Measurements from ENCODE around the gene MGAT5.

Gene MGAT5

DNA sequence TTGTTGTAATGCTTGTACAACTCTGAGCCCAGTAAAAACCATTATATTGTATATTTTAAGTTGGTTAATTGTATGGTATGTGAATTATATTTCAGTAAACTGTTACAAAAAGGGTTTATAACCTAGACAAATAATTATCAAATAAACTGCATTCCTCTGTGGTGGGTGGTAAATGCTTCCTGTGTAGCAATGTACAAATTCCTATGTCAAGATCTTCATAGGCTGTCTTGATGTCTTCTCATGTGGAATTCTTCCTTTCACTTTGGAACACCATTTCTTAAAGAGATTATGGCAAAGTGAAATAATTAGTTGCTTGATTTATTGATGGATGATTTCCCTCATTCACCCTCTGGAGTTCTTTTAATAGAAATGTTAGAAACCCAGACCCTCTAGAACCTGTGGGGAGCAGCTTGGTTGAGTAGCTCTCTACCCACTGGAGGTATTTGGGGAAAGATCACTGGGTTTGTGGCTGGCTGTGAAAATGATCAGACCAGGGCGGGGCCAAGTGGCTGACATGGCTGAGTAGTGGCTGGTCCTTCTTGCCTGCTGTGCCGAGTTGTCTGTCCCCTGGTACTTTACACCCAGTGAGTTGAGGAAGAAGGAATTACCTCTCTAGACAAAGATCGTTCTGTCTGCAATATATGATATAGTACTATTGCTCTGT, 22.4 kb upstream of the MGAT5 start:
- no peak for DNase-seq (ENCODE audit: low read depth)

- DNase-seq (ENCODE audit: low read depth), result no peak
These were observed 21.9 kb upstream of the MGAT5 start for GRCh38 chr2:134231965-134232340.

- DNase-seq (ENCODE audit: low read depth), result no peak
These were observed 21.4 kb upstream of the MGAT5 start for GRCh38 chr2:134232461-134232860.

- no peak for DNase-seq (ENCODE audit: low read depth)
These were observed 20.8 kb upstream of the MGAT5 start for GRCh38 chr2:134232868-134233727.

DNA sequence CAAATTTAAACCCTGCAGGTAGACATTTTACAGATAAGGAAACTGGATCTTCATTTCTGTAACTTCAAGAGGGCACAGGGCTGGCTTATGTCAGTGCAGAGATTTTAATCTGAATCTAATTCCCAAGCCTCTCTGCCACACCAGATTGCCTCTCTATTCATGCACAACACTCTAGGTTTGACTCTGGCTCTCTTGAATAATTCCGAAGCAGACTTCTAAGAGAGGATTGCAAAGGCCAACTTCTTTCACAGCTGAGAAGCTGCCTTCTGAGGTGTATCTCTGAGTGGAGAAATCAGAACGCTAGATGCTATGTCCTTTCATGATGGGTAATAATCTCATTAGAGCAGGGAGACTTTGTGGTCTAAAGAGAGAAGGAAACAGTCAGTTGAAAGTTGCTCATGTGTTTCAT, 20.1 kb upstream of the MGAT5 start:
- no peak for DNase-seq (ENCODE audit: low read depth)

DNA sequence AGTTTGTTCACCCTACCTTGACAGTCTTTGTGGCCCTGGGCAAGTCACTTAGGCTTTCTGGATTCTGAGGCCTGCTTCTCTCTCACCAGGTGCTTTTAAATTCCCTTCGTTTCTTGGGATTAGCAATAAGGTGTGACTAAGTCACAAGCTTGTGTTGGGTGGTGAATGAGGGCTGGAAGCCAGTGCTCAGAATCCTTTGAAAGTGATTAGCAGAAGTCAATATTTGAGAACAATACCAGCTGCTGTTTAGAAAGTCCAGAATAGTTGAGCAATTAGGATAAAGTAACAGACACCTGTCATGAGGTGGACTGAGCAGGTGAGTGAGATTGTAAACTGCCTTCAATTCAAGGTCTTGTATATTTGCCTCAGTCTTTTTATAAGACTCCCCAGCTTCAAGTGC, 19.3 kb upstream of the MGAT5 start:
- DNase-seq (ENCODE audit: low read depth), result no peak

GRCh38 chr2:134235510-134236144, 18.2 kb upstream of the MGAT5 start:
- DNase-seq (ENCODE audit: low read depth), result no peak

DNA sequence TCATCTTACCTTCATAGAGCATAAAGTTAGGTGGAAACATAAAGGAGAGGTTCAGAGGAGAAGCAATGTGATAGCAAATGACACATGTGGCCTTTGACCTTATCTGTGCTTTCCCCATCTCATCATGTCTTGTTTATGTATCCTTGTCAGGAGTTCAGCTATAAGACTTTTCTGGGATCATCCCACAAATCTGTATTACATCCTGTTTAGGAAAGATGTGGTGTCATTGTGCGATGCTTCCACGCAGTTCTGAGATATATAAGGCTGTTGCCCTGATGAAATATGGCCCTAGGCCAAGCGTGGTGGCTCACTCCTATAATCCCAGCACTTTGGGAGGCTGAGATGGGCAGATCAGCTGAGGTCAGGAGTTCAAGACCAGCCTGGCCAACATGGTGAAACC, 15.5 kb upstream of the MGAT5 start:
- DNase-seq (ENCODE audit: low read depth), result no peak

DNA sequence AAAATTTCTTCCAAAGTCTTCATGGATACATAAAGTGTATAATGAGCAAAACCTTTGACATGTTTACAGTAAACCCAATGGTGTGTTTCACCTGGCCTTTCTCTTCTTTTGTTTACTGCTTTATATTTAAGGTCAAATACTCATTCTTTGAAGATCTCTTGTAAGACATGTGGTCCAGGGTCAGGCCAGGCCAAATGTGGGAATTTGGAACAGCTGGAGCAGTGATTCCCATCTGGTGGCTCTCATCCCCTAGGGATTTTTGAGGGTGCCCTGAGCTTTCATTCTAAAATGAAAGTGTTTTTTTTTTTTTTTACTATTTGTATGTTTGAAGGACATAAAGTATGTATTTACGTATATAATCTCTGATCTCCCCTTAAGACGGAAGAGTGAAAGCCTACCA, 13.8 kb upstream of the MGAT5 start:
- no peak for DNase-seq (ENCODE audit: low read depth)

GRCh38 chr2:134241911-134242310, 12.0 kb upstream of the MGAT5 start:
- DNase-seq (ENCODE audit: low read depth), result no peak

DNA sequence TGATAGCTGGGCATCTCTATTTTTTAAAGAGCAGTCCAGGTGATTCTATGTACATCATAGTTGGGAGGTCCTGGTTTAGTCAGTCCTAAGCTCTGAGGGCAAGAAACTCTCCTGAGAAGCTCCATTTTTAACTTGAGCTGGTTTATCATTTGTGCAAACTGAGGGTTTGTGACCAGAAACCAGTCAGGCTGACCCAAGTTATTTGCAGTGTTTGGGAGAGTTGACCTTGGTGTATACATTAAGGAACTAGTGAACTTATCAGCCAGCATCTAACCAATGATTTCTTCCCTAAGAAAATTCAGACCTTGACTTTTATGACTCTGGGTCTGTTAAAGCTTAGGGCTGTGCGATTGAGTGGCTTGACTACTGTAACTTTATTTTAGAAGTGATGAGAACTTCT, 10.6 kb upstream of the MGAT5 start:
- DNase-seq (ENCODE audit: low read depth), result no peak

DNA sequence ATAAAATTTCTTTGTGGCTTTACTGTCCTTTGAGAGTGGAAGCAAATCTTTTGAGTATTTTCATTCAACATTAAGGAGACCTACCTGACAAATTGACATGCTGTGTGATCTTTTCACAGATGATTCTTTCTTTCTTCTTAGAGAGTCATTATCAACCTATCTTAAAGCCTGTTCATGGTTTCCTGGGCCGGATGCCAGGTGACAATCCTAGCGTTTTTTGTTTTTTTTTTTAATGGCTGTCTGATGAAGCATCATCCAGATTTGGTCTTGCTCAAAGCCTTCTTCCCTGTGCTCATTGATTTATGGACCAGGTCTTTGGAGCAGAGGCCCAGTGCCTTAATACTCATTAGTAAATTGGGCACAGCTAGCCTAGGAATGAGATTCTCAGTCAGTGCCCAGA, 9.8 kb upstream of the MGAT5 start:
- DNase-seq (ENCODE audit: low read depth), result no peak

- no peak for DNase-seq (ENCODE audit: low read depth)
These were observed 9.3 kb upstream of the MGAT5 start for GRCh38 chr2:134244587-134244986.

GRCh38 chr2:134245340-134245984, 8.4 kb upstream of the MGAT5 start:
- DNase-seq (ENCODE audit: low read depth), result peak; percentile 64

DNA sequence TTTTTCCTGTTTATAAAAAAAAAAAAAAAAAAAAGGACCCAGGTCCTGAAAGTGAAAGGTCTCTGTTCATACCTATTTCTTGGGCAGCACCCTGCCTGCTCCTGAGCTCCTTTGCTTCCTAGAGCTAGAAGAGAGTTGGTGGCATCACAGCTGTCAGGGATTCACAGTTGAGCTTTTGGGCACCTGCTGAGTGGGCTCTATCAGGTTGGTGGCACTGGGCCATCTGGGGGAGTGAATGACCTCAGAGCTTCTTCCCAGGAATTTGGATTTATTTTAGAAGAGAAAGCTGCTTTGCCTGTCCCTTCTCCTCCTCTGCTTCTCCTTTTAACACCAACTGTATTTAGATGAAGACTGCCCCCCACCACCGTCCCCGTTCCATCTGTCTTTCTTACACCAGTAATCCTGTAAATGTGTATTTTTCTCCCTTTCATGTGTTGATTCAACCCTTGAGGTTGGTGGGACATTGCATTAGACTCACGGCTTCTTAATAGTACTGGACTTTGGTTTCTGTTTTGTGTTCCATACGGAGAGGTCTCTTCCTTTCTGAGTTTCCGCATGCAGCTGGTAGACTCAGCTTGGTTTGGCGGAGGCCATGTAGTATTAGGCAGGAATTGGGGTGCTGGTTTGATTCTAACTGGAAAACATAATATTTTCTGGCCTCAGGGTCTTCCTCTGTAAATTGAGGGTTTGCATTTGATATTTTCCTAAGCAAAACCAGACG, 7.6 kb upstream of the MGAT5 start:
- DNase-seq (ENCODE audit: low read depth), result no peak

- no peak for DNase-seq (ENCODE audit: low read depth)
These were observed 6.2 kb upstream of the MGAT5 start for GRCh38 chr2:134247679-134248078.

DNA sequence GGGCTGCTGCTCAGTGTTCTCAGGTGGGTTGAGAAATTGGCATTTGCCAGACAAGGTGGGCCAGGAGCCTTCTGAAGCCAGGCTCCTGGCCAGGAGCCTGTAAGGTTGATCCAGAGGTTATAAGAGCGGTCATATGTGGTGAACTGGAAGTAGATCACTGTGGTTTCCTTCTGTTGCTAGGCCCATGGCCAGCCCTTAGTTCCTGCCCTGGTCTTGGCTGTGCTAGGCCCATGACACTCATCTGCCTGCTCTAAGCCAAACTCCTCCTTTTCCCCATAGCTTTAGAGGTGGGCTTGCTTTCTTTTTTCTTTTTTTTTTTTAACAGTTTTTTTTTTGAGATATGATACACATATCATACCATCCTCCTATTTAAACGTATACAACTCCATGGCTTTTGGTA, 5.0 kb upstream of the MGAT5 start:
- no peak for DNase-seq (ENCODE audit: low read depth)

DNA sequence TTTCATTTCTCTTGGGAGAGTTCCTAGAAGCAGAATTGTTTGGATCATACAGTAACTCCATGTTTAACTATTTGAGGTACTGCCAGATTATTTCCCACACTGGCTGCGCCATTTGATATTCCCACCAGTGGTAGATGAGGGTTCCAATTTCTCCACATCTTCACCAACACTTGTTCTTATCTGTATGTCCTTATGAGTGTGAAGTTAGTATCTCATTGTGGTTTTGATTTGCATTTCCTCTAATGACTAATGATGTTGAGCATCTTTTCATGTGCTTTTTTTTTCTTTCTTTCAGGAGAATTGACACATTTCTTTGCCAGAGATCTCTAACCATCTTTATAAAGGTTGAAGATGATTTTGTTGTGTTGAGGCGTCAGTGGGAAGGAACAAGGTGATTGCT, 4.1 kb upstream of the MGAT5 start:
- no peak for DNase-seq (ENCODE audit: low read depth)

DNA sequence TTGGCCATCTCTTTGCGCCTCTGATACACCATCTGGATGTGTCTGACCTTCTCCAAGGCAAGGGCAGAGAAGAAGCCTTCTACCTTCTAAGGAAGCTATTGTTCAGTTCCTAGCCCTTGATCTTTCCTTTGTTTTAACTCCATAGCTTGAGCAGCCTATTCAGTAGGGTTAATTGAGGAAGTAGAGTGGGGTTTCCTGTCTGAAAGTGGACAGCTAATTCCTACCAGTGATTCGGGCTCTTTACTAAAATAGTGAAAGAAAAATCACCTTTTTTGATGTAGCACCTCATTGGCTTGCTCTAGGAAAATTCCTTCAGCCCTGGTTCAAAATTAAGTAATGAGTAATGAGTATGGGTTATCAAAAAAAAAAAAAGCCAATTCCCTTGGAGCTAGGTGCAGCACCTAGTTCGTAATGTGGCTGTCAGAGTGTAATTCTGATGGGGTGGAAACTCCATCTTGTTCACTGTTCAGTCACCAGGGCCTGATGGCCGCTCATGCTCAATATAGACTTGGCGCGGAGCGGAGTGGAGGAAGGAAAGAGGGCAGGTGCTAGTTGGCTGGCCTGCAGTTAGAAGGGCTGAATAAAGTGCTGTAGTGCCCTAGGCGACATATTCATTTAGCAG, 2.9 kb upstream of the MGAT5 start:
- no peak for DNase-seq (ENCODE audit: low read depth)

GRCh38 chr2:134252092-134252750, 1.7 kb upstream of the MGAT5 start:
- DNase-seq (ENCODE audit: low read depth), result no peak

GRCh38 chr2:134253117-134253704, 661 bp upstream of the MGAT5 start:
- DNase-seq (ENCODE audit: low read depth), result no peak

All from stimulated activated CD8-positive, alpha-beta memory T cell treated with anti-CD3 and anti-CD28 coated beads, Interleukin-4, amount 100 ng/mL, for 24 hours (primary cell).